Globus pallidus (tissue), 1 donor: ENCODE measurements around the gene TBC1D19.
"Not testable (repeated sequence)": the region's sequence is repeated elsewhere in the genome, so short reads cannot be mapped to it uniquely, and the experiment has no call there.

Source experiments
- DNase-seq: peaks from one replicate; pipeline ENCODE4 v3.0.0-alpha.2; 2015; ENCODE audit warnings: low spot score

Gene TBC1D19

GRCh38 chr4:26583865-26584652 lies at the start of gene TBC1D19:
TSS of gene TBC1D19 (plus strand) at chr4:26584084. CDS start at chr4:26584194, 110 bp downstream.
- DNase-seq: peak; percentile 86

DNA sequence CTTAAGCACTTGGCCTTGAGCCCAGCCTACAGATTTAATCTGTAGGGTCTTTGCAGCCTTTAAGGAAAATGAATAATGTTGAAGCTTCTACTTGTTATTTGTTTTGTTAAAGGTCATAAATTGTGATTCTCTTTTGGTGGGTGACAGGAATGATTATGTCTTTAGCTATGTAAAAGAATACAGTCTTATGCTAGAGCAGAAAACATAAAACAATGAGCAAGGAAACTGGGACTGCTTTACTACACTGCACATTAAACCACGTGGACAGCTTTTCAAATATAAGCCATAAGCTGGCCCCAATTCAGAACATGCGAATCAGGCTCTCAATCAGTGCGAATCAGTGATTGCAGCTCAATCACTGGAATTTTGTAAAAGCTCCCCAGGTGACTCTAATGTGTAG lies 40.9 kb upstream of the TBC1D19 start:
- DNase-seq: no peak

DNA sequence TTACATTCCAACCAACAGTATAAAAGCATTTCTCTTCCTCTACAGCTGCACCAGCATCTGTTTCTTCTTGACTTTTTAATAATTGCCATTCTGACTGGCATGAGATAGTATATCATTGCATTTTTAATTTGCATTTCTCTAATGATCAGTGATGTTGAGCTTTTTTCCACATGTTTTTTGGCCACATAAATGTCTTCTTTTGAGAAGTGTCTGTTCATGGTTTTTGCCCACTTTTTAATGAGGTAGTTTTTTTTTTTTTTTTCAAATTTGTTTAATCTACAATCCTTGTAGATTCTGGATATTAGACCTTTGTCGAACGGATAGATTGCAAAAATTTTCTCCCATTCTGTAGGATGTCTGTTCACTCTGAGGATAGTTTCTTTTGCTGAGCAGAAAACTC lies 39.5 kb upstream of the TBC1D19 start:
- DNase-seq: no peak

DNA sequence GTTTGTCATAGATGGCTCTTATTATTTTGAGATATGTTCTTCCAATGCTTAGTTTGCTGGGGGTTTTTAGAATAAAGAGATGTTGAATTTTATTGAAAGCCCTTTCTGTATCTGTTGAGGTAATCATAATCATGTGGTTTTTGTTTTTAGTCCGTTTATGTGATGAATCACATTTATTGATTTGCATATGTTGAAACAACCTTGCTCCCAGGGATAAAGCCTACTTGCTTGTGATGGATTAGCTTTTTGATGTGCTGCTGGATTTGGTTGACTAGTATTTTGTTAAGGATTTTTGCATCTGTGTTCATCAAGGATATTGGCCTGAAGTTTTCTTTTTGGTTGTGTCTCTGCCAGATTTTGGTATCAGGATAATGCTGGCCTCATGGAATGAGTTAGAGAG lies 35.5 kb upstream of the TBC1D19 start:
- DNase-seq: not testable (repeated sequence)

DNA sequence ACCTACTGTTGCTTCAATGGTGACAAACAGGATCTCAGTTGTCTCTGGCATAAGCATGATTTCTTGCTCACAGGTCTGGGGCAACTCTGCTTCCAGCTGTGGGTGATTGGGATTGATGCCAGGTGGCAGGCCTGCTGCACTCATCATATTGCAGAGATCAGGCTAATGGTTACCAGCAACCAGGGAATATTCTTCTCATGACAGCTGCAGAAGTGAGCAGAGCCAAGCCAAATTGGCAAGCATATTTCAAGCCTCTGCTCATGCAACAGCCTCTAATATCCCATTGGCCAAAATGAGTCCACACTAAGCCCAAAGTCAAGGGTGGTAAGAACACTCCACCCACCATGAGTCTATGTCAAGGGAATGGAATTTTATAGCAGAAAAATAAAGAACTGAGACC lies 26.7 kb upstream of the TBC1D19 start:
- no peak for DNase-seq

DNA sequence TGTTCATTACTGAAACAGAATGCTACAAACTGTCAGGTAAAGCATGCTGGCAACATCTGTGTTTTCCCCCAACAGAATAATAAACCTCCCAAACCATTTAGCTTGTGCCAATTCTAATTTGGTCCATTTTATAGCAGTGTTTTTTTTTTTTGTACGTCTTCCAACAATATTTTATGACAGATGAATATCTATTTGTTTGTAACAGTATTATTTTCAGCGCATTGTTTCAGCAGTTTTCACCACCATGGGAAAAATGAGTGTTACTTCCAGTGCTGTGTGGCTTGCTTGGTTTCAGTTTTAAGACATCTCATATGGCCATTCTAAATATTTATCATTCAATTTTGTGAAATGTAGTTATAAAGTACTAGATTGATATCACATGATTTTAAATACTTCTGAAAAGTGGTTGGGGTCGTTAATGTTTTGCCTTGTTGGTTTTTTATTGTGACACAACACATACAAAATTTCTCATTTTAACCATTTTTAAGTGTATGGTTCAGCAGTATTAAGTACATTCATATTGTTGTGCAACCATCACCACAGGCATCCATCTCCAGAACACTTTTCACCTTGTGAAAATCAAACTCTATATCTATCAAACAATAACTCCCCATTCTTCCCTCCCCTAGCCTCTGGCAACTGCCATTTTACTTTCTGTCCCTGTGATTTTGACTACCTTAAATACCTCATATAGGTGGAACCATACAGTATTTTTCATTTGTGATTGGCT lies 25.6 kb upstream of the TBC1D19 start:
- no peak for DNase-seq

GRCh38 chr4:26566133-26566532 lies 17.8 kb upstream of the TBC1D19 start:
- no peak for DNase-seq

- DNase-seq: no peak
Measured at GRCh38 chr4:26568446-26568994, 15.4 kb upstream of the TBC1D19 start.

GRCh38 chr4:26570596-26570995 lies 13.3 kb upstream of the TBC1D19 start:
- DNase-seq: no peak

DNA sequence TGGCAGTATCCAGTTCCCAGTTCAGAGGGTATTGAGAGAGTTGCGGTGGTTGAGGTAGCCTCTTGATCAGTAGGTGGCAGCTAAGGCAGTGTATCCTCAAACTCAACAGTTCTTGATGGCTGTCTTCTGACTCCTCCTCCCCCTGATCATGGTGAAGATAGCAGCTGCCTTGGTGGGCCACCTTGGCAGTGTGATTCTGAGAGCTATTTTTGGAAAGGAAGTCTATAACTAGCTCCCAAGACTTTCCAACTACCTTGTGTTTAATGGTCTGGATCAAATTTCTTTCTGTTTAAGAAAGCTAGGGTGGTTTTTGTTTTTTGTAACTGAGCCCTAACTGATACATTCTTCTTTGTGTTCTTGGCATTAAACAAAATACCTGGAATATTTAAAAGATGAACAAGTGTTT lies 10.5 kb upstream of the TBC1D19 start:
- no peak for DNase-seq

GRCh38 chr4:26574563-26574962 lies 9.3 kb upstream of the TBC1D19 start:
- no peak for DNase-seq

DNA sequence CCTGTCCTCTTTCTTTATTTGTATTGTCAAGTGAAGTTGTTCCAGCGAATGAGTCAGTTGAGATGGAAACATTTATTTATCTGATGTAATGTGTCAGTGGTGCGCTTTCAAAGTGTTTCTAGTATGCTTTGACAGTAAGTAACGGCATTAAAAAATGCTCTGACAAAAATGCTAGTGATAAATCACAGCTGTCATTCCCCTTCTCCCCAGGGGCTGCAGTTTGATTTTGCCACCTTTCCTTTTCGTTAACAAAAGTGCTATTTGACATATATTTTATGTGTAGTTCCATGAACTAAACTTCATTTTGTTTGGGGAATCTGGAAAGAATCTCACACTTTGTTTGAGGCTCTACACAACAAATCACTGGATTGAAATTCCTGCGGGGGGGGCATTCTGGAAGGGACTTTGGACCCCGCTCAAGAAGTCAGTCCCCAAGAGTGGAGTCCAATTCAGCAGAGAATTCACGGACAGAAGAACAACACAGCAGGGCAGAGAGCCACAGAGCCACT lies 7.6 kb upstream of the TBC1D19 start:
- no peak for DNase-seq

DNA sequence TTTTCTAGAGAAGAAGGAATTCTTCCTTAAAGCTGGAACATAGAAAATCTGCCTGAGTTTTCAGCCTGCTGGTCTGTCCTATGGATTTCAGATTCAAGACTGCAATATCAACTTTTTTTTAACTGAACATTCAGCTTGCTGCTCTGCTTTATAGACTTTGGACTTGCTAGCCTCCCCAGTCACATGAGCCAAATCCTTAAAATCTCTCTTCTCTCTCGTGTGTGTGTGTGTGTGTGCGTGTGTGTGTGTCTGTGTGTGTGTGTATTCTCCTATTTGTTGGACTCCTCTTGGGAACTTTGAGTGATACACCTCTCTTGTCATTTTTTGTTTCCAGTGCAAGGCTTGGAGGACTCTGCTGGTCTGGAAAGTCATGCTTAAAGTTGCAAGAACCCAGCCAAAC lies 6.8 kb upstream of the TBC1D19 start:
- no peak for DNase-seq

GRCh38 chr4:26579169-26579568 lies 4.7 kb upstream of the TBC1D19 start:
- no peak for DNase-seq

DNA sequence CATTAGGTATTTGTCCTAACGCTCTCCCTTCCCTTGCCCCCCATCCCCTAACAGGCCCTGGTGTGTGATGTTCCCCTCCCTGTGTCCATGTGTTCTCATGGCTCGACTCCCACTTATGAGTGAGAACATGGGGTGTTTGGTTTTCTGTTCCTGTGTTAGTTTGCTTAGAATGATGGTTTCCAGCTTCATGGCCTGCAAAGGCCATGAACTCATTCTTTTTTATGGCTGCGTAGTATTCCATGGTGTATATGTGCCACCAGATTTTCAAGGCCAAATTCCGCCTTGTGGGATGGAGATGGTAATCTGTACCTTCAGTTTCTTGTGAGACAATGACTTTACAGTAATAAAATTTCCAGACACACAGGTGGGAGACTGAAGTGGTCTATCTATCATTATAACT lies 2.5 kb upstream of the TBC1D19 start:
- DNase-seq: not testable (repeated sequence)

- DNase-seq: no peak
Measured at GRCh38 chr4:26583538-26583864, 383 bp upstream of the TBC1D19 start.

GRCh38 chr4:26584725-26585124 lies 841 bp downstream of the TBC1D19 start:
- no peak for DNase-seq

GRCh38 chr4:26589705-26590104 lies 5.8 kb downstream of the TBC1D19 start:
- no peak for DNase-seq

- no peak for DNase-seq
Measured at GRCh38 chr4:26590639-26591038, 6.8 kb downstream of the TBC1D19 start.

GRCh38 chr4:26593557-26593956 lies 9.7 kb downstream of the TBC1D19 start:
- DNase-seq: not testable (repeated sequence)

DNA sequence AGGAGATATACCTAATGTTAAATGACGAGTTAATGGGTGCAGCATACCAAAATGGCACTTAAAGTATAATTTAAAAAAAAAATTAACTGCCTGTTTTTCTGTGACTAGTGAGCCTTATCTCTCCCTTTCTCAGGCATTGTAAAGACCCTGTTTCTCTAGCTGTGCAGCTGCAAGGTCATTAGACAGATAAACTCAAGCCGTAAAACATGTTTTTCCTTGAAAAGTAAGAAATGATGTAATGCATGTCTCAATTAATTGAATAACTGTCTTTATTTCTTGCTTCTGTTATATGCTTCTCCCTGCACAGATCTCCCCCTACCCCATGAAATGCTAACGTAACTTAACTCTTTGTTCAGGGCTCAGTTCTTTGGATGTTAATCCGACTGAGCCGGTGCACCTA lies 10.5 kb downstream of the TBC1D19 start:
- no peak for DNase-seq

- no peak for DNase-seq
Measured at GRCh38 chr4:26594778-26595177, 10.9 kb downstream of the TBC1D19 start.

GRCh38 chr4:26596843-26597242 lies 13.0 kb downstream of the TBC1D19 start:
- DNase-seq: no peak
